OCI-LY1 (cell line): Measurements from ENCODE around the gene STAT4.

Source experiments
- H2AFZ ChIP-seq: fragments of 200-600 bp; sonication (generic), shearing (Covaris generic); 2 replicates; pipeline ENCODE4 v1.6.0; 2014; ENCODE audit warnings: antibody characterized with exemption, mild to moderate bottlenecking, low read length
- H3F3A ChIP-seq: fragments of 200-600 bp; sonication (generic), shearing (Covaris generic); 2 replicates; pipeline ENCODE4 v1.6.0; 2014; ENCODE audit warnings: mild to moderate bottlenecking, antibody characterized with exemption, low read length, moderate library complexity; ENCODE audit not compliant: insufficient read depth
- H3K27ac ChIP-seq: fragments of 200-600 bp; sonication (generic); 2 replicates; pipeline ENCODE4 v1.5.1; 2014; ENCODE audit warnings: low read length, mixed run types, mild to moderate bottlenecking, low read depth; ENCODE audit not compliant: poor library complexity, severe bottlenecking
- H3K27me3 ChIP-seq: fragments of 200-600 bp; sonication (generic); 2 replicates; pipeline ENCODE4 v1.6.0; 2014; ENCODE audit warnings: antibody characterized with exemption, mild to moderate bottlenecking, low read length, moderate library complexity; ENCODE audit not compliant: insufficient read depth
- H3K36me3 ChIP-seq: fragments of 200-600 bp; sonication (generic); 2 replicates; pipeline ENCODE4 v1.6.1; 2014; ENCODE audit warnings: mild to moderate bottlenecking, antibody characterized with exemption, low read length, moderate library complexity, mixed read lengths; ENCODE audit not compliant: insufficient read depth
- H3K4me1 ChIP-seq: fragments of 200-600 bp; sonication (generic); 2 replicates; pipeline ENCODE4 v1.5.1; 2014; ENCODE audit warnings: mild to moderate bottlenecking, low read length, moderate library complexity; ENCODE audit not compliant: insufficient read depth, severe bottlenecking
- H3K4me2 ChIP-seq: fragments of 200-600 bp; sonication (generic), shearing (Covaris generic); 2 replicates; pipeline ENCODE4 v1.6.1; 2014; ENCODE audit warnings: low read length
- H3K4me3 ChIP-seq: fragments of 200-600 bp; sonication (generic); 2 replicates; pipeline ENCODE4 v1.5.1; 2014; ENCODE audit warnings: low read length, low read depth, mild to moderate bottlenecking, mixed read lengths; ENCODE audit not compliant: poor library complexity, severe bottlenecking
- H3K79me2 ChIP-seq: fragments of 200-600 bp; shearing (Covaris generic); 2 replicates; pipeline ENCODE4 v1.6.1; 2016; ENCODE audit warnings: mixed run types, low read length, mixed read lengths; ENCODE audit not compliant: insufficient read depth
- H3K9ac ChIP-seq: fragments of 200-600 bp; sonication (generic), shearing (Covaris generic); 2 replicates; pipeline ENCODE4 v1.6.1; 2014; ENCODE audit warnings: mild to moderate bottlenecking, low read length, mixed read lengths
- H3K9me2 ChIP-seq: fragments of 200-600 bp; sonication (generic), shearing (Covaris generic); 2 replicates; pipeline ENCODE4 v1.6.1; 2014; ENCODE audit warnings: low read depth, mild to moderate bottlenecking, low read length, mixed read lengths
- H3K9me3 ChIP-seq: fragments of 200-600 bp; shearing (Covaris generic); 2 replicates; pipeline ENCODE4 v1.6.1; 2014; ENCODE audit warnings: low read length, mixed read lengths
- H4K20me1 ChIP-seq: fragments of 200-600 bp; sonication (generic), shearing (Covaris generic); 2 replicates; pipeline ENCODE4 v1.6.0; 2016; ENCODE audit warnings: mild to moderate bottlenecking, low read length; ENCODE audit not compliant: insufficient read depth
- CTCF ChIP-seq: fragments of 200-600 bp; sonication (generic), shearing (Covaris generic); IDR thresholded peaks from 2 replicates; pipeline ENCODE4 v1.5.1; 2017; ENCODE audit warnings: mild to moderate bottlenecking, antibody characterized with exemption, low read length, moderate library complexity, mixed read lengths
- EZH2 ChIP-seq: fragments of 200-600 bp; sonication (generic), shearing (Covaris generic); IDR thresholded peaks from 2 replicates; pipeline ENCODE4 v1.8.0; 2017; ENCODE audit warnings: borderline replicate concordance, mixed run types, mild to moderate bottlenecking, antibody characterized with exemption, low read length, moderate library complexity, mixed read lengths

The STAT4 gene

GRCh38 chr2:191020221-191020741 is 130.5 kb downstream of the STAT4 start:
- Histone ChIP-seq H3K9ac (peak overlapping the region; percentile 79), H3K4me2 (peak overlapping the region; percentile 73), H3K4me1 (peaks cover 19% of the 10 kb centered on the region), H3K27ac (peak overlapping the region; percentile 19), H3F3A (no peaks in the 10 kb centered on the region), H3K9me3 (no peaks in the 10 kb centered on the region), H3K79me2 (no peaks in the 10 kb centered on the region), H3K27me3 (no peaks in the 10 kb centered on the region), H3K9me2 (no peaks in the 10 kb centered on the region), H2AFZ (no peak overlapping the region; the same call in 1 of the 2 replicates), H4K20me1 (no peaks in the 10 kb centered on the region), H3K36me3 (no peaks in the 10 kb centered on the region), H3K4me3 (peak overlapping the region; percentile 68)
- TF ChIP-seq CTCF (no peak), EZH2 (no peak)

- peak overlapping the region; percentile 73 for H3K4me2 ChIP-seq
Observed at GRCh38 chr2:191019376-191019775, 131.4 kb downstream of the STAT4 start.

GRCh38 chr2:191018643-191019119 is 132.1 kb downstream of the STAT4 start:
- Histone ChIP-seq H3K4me1 (peaks cover 25% of the 10 kb centered on the region), H3K9me3 (no peaks in the 10 kb centered on the region), H3K9ac (no peak overlapping the region), H3K9me2 (no peaks in the 10 kb centered on the region), H2AFZ (no peak overlapping the region), H3K36me3 (no peaks in the 10 kb centered on the region; the same call in 1 of the 2 replicates), H3K4me3 (no peak overlapping the region), H3K4me2 (no peak overlapping the region), H3F3A (no peaks in the 10 kb centered on the region), H3K27ac (no peak overlapping the region), H3K27me3 (no peaks in the 10 kb centered on the region), H4K20me1 (no peaks in the 10 kb centered on the region), H3K79me2 (no peaks in the 10 kb centered on the region)
- TF ChIP-seq EZH2 (no peak), CTCF (no peak)

More at GRCh38 chr2:191019376-191019775, 131.4 kb downstream of the STAT4 start:
- no peaks in the 10 kb centered on the region for H3K9me2 ChIP-seq
- H3K9me3 ChIP-seq, result no peaks in the 10 kb centered on the region
- no peaks in the 10 kb centered on the region for H3K79me2 ChIP-seq
- H4K20me1 ChIP-seq, result no peaks in the 10 kb centered on the region
- peak overlapping the region; percentile 68 for H3K4me3 ChIP-seq
- H3K4me1 ChIP-seq, result peaks cover 23% of the 10 kb centered on the region
- H3F3A ChIP-seq, result no peaks in the 10 kb centered on the region
- no peaks in the 10 kb centered on the region; the same call in 1 of the 2 replicates for H3K36me3 ChIP-seq
- no peak overlapping the region for H3K27ac ChIP-seq
- H3K27me3 ChIP-seq, result no peaks in the 10 kb centered on the region
- TF ChIP-seq EZH2 (no peak), CTCF (no peak)
- H3K9ac ChIP-seq, result peak overlapping the region; percentile 79; the same call in 1 of the 2 replicates
- H2AFZ ChIP-seq, result no peak overlapping the region
